Measurements from ENCODE around the gene WDR27.

GRCh38 chr6:169589699-169590257, 112.1 kb downstream of the WDR27 start:
- TF ChIP-seq CTCF (IDR thresholded peaks at IDR 0.05) (no peak), POLR2AphosphoS5 (IDR thresholded peaks at IDR 0.05) (peak in 1 of 4 donors; percentile 45)

All from sigmoid colon (tissue), 4 donors.